ENCODE measurements around the gene AFMID.

The AFMID gene

DNA sequence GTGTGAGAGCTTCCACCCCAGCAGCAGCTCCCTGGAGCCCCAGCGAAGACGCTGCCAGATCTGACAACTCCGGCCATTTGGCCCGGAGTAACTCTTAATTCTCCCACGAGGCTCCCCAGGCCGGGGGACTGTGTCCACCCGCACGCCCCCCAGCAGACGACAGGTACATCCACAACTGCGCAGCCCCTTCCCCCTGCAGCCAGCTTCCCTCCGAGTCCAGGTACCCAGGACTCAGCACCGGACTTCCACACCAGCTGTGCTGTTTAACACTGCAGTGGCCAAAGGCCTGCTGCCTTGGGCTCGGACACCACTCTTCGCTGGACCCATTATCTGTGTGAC, 11.6 kb upstream of the AFMID start:
- in situ Hi-C loops (cut with HindIII; ENCODE audit: low sequenced_read_pairs), result no loop called here
- H3K4me3 ChIP-seq (ENCODE audit: low read depth, low read length), result no peak overlapping the region
- DNase-seq (ENCODE audit: low read depth, low spot score), result no peak
- TF ChIP-seq CTCF (IDR thresholded peaks at IDR 0.05; ENCODE audit: low read depth, low read length), result no peak

DNA sequence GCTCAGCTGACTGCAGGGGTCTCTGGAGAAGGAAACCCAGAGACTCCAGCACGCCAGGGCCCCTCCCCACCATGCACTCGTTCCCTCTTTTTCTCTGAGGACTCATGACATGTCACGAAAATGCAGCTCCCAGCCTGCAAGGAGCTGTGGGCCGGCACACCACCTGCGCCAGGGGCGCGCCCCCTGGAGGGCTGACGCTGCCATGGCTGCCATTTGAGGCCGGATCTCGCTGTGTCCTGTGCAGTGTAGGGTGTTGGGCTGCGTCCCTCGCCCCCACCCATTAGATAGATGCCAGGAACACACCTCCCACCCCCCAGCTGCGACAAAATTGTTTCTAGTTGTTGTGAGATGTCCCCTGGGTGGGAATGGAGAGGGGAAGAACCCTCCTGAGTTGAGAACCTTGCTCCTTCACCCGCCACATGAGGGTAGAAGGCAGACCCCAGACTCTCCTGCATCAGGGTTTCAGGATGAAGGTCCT, 10.6 kb upstream of the AFMID start:
- in situ Hi-C loops (cut with HindIII; ENCODE audit: low sequenced_read_pairs), result no loop called here
- DNase-seq (ENCODE audit: low read depth, low spot score), result peak; percentile 32
- no peak overlapping the region for H3K4me3 ChIP-seq (ENCODE audit: low read depth, low read length)
- TF ChIP-seq CTCF (IDR thresholded peaks at IDR 0.05; ENCODE audit: low read depth, low read length), result peak; percentile 90

DNA sequence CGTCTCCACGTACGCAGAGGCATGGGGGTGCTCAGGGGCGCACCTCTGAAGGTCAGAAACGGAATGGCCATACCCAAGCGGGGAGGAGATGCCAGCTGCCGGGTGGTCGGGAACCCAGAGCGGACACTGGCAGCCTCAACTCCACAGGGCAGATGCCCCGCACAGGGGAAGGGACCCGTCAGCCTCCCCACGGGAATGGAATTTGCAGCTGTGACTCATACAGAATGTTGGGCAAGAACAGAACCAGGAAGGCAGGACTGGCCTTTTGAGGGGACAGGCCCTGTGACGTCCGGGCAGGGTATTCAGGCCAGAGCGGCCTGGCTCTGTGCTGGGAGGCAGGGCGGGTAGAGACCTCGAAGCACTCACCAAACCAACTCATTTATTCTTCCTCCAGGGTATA, 7.8 kb upstream of the AFMID start:
- in situ Hi-C loops (cut with HindIII; ENCODE audit: low sequenced_read_pairs), result no loop called here
- H3K4me3 ChIP-seq (ENCODE audit: low read depth, low read length), result no peak overlapping the region
- TF ChIP-seq CTCF (IDR thresholded peaks at IDR 0.05; ENCODE audit: low read depth, low read length), result no peak
- DNase-seq (ENCODE audit: low read depth, low spot score), result peak; percentile 39

- peak; percentile 43 for DNase-seq (ENCODE audit: low read depth, low spot score)
- no peak for TF ChIP-seq CTCF (IDR thresholded peaks at IDR 0.05; ENCODE audit: low read depth, low read length)
- in situ Hi-C loops (cut with HindIII; ENCODE audit: low sequenced_read_pairs), result no loop called here
- H3K4me3 ChIP-seq (ENCODE audit: low read depth, low read length), result no peak overlapping the region
These were observed 7.1 kb upstream of the AFMID start for GRCh38 chr17:78180083-78180482.

DNA sequence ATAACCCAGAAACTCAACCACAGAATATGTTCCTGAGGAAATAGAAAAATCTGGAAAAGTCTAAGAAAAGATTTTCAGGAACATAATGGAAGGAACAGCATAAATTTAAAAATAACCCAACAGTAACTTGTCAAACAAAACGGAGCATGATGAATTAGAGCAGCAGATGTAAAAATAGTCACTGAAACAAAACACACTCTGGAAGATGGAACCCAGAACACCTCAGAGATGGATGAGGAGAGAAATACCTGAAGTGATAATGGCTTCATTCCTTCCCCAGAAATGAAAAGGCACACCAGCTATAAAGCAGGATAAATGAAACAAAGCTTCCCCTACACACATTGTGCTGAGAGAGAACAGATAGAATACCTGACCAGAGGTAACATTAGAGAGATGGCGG, 6.7 kb upstream of the AFMID start:
- no peak for TF ChIP-seq CTCF (IDR thresholded peaks at IDR 0.05; ENCODE audit: low read depth, low read length)
- H3K4me3 ChIP-seq (ENCODE audit: low read depth, low read length), result no peak overlapping the region
- in situ Hi-C loops (cut with HindIII; ENCODE audit: low sequenced_read_pairs), result no loop called here
- DNase-seq (ENCODE audit: low read depth, low spot score), result no peak

DNA sequence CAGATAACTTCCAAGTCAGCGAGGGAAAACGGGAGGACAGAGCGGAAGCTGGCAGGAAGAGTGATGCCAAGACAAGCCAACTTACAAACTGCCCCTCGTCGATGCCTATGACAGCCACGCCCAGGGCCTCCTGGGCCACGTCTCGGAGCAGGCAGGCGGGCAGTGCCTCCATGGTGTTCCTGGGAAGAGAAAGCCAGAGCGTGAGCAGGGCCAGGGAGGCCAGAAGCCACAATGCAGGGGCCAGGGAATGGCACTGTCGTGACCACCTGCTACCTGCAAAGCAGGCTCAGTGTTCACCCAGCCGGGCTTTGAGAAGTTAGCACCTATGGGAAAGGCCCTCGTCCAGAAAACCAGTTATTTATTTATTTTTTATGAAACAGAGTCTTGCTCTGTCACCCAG, 4.7 kb upstream of the AFMID start:
- DNase-seq (ENCODE audit: low read depth, low spot score), result no peak
- in situ Hi-C loops (cut with HindIII; ENCODE audit: low sequenced_read_pairs), result no loop called here
- no peak for TF ChIP-seq CTCF (IDR thresholded peaks at IDR 0.05; ENCODE audit: low read depth, low read length)
- H3K4me3 ChIP-seq (ENCODE audit: low read depth, low read length), result no peak overlapping the region

- no peak for DNase-seq (ENCODE audit: low read depth, low spot score)
- in situ Hi-C loops (cut with HindIII; ENCODE audit: low sequenced_read_pairs), result no loop called here
- no peak overlapping the region for H3K4me3 ChIP-seq (ENCODE audit: low read depth, low read length)
- TF ChIP-seq CTCF (IDR thresholded peaks at IDR 0.05; ENCODE audit: low read depth, low read length), result no peak
These were observed 3.2 kb upstream of the AFMID start for GRCh38 chr17:78183916-78184315.
